ENCODE measurements around the gene MYH16. TPM values are rescaled to one million over a fixed set of nuclear protein-coding genes. Genes with fewer than 3 reads are reported as not detected.

The MYH16 gene
- polyA plus RNA-seq, 1 experiment: not detected

DNA sequence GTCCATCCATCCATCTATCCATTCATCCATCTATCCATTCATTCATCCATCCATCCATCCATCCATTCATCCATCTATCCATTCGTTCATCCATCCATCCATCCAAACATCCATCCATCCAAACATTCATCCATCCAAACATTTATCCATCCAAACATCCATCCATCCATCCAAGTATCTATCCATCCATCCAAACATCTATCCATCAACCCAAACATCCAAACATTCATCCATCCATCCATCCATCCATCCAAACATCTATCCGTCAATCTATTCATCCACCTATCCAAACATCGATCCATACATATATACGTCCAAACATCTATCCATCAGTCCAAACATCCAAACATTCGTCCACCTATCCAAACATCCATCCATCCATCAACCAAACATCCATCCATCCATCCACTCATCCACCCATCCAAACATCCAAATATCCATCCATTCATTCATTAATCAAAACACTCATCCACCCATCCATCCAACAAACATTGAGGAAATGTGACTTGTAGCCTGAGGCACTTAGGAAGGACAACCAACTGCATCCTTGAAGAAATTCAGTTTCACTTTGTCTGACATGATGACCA, 28.8 kb upstream of the MYH16 start:
- POLR2A ChIA-PET: no interaction called here

DNA sequence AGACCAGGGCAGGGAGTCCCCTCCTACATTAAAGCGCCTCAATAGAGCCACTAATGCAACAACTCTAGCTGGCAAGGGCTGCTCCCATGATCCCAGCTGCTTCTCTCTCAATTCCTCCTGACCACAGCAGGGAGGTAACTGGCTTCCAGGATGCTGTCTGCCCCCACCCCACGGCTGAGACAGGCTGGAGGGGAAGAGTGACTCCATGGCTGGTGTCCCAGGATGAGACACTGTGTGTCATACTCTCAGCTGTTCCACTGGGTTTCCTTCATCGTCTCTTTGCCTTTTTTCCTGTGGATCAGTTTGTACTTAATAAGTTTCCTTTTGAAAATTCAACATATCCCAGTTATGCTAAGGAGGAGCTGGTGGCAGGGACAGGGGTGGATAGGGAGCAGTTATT, 27.7 kb upstream of the MYH16 start:
- Histone ChIP-seq H3K27ac (ENCODE audit: low read depth, low read length) (no peak overlapping the region), H3K27me3 (ENCODE audit: control insufficient read depth, insufficient read depth, low read length) (peaks cover 4% of the 10 kb centered on the region), H3K9me3 (ENCODE audit: control insufficient read depth, insufficient read depth, low read length) (no peaks in the 10 kb centered on the region), H3K4me3 (ENCODE audit: low read depth, low read length) (no peak overlapping the region)
- no peak for DNase-seq (ENCODE audit: low read depth, low spot score)
- POLR2A ChIA-PET: interaction anchor here (0.6 kb wide), 1 partner anchor 47 kb away, joined by 3 read pairs; no protein-coding TSS in a partner anchor
- TF ChIP-seq, protein P1, sequence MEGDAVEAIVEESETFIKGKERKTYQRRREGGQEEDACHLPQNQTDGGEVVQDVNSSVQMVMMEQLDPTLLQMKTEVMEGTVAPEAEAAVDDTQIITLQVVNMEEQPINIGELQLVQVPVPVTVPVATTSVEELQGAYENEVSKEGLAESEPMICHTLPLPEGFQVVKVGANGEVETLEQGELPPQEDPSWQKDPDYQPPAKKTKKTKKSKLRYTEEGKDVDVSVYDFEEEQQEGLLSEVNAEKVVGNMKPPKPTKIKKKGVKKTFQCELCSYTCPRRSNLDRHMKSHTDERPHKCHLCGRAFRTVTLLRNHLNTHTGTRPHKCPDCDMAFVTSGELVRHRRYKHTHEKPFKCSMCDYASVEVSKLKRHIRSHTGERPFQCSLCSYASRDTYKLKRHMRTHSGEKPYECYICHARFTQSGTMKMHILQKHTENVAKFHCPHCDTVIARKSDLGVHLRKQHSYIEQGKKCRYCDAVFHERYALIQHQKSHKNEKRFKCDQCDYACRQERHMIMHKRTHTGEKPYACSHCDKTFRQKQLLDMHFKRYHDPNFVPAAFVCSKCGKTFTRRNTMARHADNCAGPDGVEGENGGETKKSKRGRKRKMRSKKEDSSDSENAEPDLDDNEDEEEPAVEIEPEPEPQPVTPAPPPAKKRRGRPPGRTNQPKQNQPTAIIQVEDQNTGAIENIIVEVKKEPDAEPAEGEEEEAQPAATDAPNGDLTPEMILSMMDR (IDR thresholded peaks at IDR 0.05; ENCODE audit: low read depth, low read length): no peak
- CTCF ChIA-PET: interaction anchor here (1.0 kb wide), 1 partner anchor 11 kb away, joined by 3 read pairs; no protein-coding TSS in a partner anchor

More for the DNA sequence above, 28.8 kb upstream of the MYH16 start:
- no peak overlapping the region for H3K27ac ChIP-seq (ENCODE audit: low read depth, low read length)
- no peak overlapping the region for H3K4me3 ChIP-seq (ENCODE audit: low read depth, low read length)
- CTCF ChIA-PET: no interaction called here
- H3K9me3 ChIP-seq (ENCODE audit: control insufficient read depth, insufficient read depth, low read length): no peaks in the 10 kb centered on the region
- TF ChIP-seq, protein P1 (IDR thresholded peaks at IDR 0.05; ENCODE audit: low read depth, low read length): no peak
- peaks cover 13% of the 10 kb centered on the region for H3K27me3 ChIP-seq (ENCODE audit: control insufficient read depth, insufficient read depth, low read length)
- DNase-seq (ENCODE audit: low read depth, low spot score): no peak

DNA sequence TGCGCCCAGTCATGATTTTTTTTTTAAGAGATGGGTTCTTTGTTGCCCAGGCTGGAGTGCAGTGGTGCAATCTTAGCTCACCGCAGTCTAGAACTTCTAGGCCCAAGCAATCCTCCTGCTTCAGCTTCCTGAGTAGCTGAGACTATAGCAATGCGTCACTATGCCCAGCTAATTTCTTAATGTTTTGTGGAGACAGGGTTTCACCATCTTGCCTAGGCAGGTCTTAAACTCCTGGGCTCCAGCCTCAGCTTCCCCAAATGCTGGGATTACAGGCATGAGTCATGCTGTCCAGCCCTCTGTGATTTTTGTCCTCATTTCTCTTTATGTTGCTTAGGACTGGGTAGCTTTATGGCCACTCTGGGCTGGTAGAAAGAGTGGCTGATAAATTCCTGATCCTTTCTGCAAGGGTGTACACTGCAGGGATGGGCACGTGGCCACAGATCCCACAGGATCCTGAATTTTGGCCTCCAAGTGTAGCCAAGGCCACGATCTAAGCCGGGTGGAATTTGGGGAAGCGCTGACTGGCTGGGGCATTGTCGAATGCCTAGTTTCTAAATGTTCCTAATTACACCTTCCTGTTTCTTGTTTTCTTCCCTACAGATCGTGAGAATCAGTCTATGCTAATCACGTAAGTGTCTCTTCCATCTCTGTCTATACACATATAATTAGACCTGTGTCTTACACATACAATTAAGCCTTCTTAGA, 24.1 kb upstream of the MYH16 start:
- H3K4me3 ChIP-seq (ENCODE audit: low read depth, low read length): no peak overlapping the region
- ChIA-PET CTCF (interaction anchor here (1.4 to 1.5 kb wide), 2 partner anchors 10 to 65 kb away, joined by 4 read pairs; no protein-coding TSS in a partner anchor), POLR2A (no interaction called here)
- H3K27ac ChIP-seq (ENCODE audit: low read depth, low read length): no peak overlapping the region
- DNase-seq (ENCODE audit: low read depth, low spot score): no peak
- no peaks in the 10 kb centered on the region for H3K9me3 ChIP-seq (ENCODE audit: control insufficient read depth, insufficient read depth, low read length)
- TF ChIP-seq, protein P1 (IDR thresholded peaks at IDR 0.05; ENCODE audit: low read depth, low read length): no peak
- peaks cover 7% of the 10 kb centered on the region for H3K27me3 ChIP-seq (ENCODE audit: control insufficient read depth, insufficient read depth, low read length)

DNA sequence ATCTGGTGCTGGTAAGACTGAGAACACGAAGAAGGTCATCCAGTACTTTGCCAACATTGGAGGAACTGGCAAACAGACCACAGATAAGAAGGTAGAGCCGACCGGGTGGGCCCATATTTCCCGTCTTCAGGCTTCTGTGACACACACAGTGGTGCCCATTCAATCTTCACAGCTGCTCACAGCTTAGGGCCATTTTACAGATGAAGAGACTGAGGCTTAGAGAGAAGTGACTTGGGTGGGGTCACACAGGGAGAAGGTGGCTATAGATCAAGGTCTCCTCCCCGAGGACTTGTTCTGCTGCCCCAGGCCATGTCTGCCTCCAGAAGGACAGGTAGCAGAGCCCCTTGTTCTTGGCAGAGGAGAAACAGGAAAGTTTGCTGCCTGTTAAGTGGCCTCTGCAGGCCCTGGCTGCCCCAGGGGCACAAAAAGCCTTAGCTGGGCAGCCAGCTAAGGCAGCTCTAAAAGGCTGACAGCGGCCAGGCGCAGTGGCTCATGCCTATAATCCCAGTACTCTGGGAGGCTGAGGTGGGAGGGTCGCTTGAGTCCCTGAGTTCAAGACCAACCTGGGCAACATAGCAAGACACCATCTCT, 22.6 kb upstream of the MYH16 start:
- TF ChIP-seq, protein P1 (IDR thresholded peaks at IDR 0.05; ENCODE audit: low read depth, low read length): no peak
- no peak for DNase-seq (ENCODE audit: low read depth, low spot score)
- Histone ChIP-seq H3K4me3 (ENCODE audit: low read depth, low read length) (no peak overlapping the region), H3K27me3 (ENCODE audit: control insufficient read depth, insufficient read depth, low read length) (peaks cover 7% of the 10 kb centered on the region), H3K9me3 (ENCODE audit: control insufficient read depth, insufficient read depth, low read length) (no peaks in the 10 kb centered on the region), H3K27ac (ENCODE audit: low read depth, low read length) (no peak overlapping the region)
- POLR2A ChIA-PET: no interaction called here
- CTCF ChIA-PET: no interaction called here

All from AG04450 (cell line).